HepG2 (cell line): ENCODE measurements around the gene SH3TC2. TPM values are rescaled to one million over a fixed set of nuclear protein-coding genes. Genes with fewer than 3 reads are reported as not detected.

Source experiments
- ATAC-seq: fragments of 200-7000 bp; cut with Tn5 transposase; 3 replicates; pipeline ENCODE4 v1.9.1; 2020; ENCODE audit warnings: mild to moderate bottlenecking, moderate library complexity
- BruUV-seq: library from RNA; stranded (reverse); fragments of 400-500 nt; replicated peaks from 2 replicates; lab custom pipeline; 2021; lab: Mats Ljungman, UMichigan
- CTCF ChIA-PET: fragments of 300-600 bp; formaldehyde crosslinking; extraction: SDS; loops from one replicate; lab custom pipeline; 2021; ENCODE audit warnings: low total read pairs, inconsistent platforms, low intra/inter-chr PET ratio; lab: Yijun Ruan, JAX
- POLR2A ChIA-PET: fragments of 350-600 bp; sonication (Branson Sonifier 250); formaldehyde crosslinking; loops from one replicate; lab custom pipeline; 2020; ENCODE audit warnings: antibody characterized with exemption, inconsistent platforms; lab: Yijun Ruan, JAX
- DNase-seq: peaks from one replicate; pipeline ENCODE4 v3.0.0-alpha.2; 2015; ENCODE audit warnings: low spot score
- FAIRE-seq: peaks from 3 replicates; lab custom pipeline; 2011; peaks lifted over from hg19 to GRCh38; lab: Jason Lieb, UNC
- H2AFZ ChIP-seq: one replicate; pipeline ENCODE4 v1.6.1; 2011; ENCODE audit warnings: low read length, inconsistent platforms
- H3K27ac ChIP-seq: fragments of 300-600 bp; 3 replicates; pipeline ENCODE4 v1.8.0; 2011; ENCODE audit warnings: mixed run types, mild to moderate bottlenecking, mixed read lengths, low read length, inconsistent platforms; ENCODE audit not compliant: insufficient read depth; ENCODE audit errors: extremely low read length
- H3K27me3 ChIP-seq, 2 experiments: fragments of 200-600 bp in 1 of 2; 2 replicates in 1 of 2; 3 replicates in 1 of 2; pipeline versions ENCODE4 v1.6.0 to v1.8.0; 2011; ENCODE audit warnings: low read length in 2 of 2, mild to moderate bottlenecking in 2 of 2, moderate library complexity in 2 of 2, inconsistent platforms in 1 of 2; ENCODE audit not compliant: insufficient read depth in 2 of 2, control insufficient read depth in 1 of 2
- H3K36me3 ChIP-seq, 2 experiments: fragments of 200-600 bp in 1 of 2; replicated peaks in 1 of 2; 2 replicates in 1 of 2; 3 replicates in 1 of 2; pipeline versions ENCODE4 v1.5.1 to v1.8.0; 2011; ENCODE audit warnings: low read length in 2 of 2, inconsistent platforms in 1 of 2; ENCODE audit not compliant: insufficient read depth in 2 of 2, control insufficient read depth in 1 of 2
- H3K4me1 ChIP-seq: 2 replicates; pipeline ENCODE4 v1.5.1; 2012; ENCODE audit warnings: low read length, inconsistent platforms; ENCODE audit not compliant: insufficient read depth
- H3K4me2 ChIP-seq: 2 replicates; pipeline ENCODE4 v1.6.0; 2011; ENCODE audit warnings: low read depth, low read length, inconsistent platforms
- H3K4me3 ChIP-seq, 3 experiments: fragments of 200-600 bp in 1 of 3; sonication (generic), shearing (Covaris generic) in 1 of 3; replicated peaks in 1 of 3; 2 replicates each; pipeline ENCODE4 v1.5.1; 2011 to 2016; ENCODE audit warnings: low read length in 3 of 3, inconsistent platforms in 2 of 3, low read depth in 2 of 3, mild to moderate bottlenecking in 2 of 3, control low read depth in 1 of 3, mixed read lengths in 1 of 3; ENCODE audit not compliant: insufficient read depth in 1 of 3
- H3K79me2 ChIP-seq: one replicate; pipeline ENCODE4 v1.6.1; 2011; ENCODE audit warnings: low read length, inconsistent platforms; ENCODE audit not compliant: insufficient read depth
- H3K9ac ChIP-seq: 2 replicates; pipeline ENCODE4 v1.6.0; 2011; ENCODE audit warnings: mild to moderate bottlenecking, low read depth, low read length, inconsistent platforms; ENCODE audit not compliant: insufficient read depth
- H3K9me3 ChIP-seq: 2 replicates; pipeline ENCODE4 v1.5.1; 2012; ENCODE audit warnings: mild to moderate bottlenecking, low read length
- H4K20me1 ChIP-seq: 2 replicates; pipeline ENCODE4 v1.6.0; 2011; ENCODE audit warnings: inconsistent platforms, mild to moderate bottlenecking, low read length, moderate library complexity; ENCODE audit not compliant: insufficient read depth
- CEBPB ChIP-seq: IDR thresholded peaks from 2 replicates; pipeline ENCODE4 v1.6.1; 2011; ENCODE audit warnings: low read depth, low read length, improper control_type of control experiment, borderline replicate concordance
- EEA1 ChIP-seq: sonication (generic); formaldehyde crosslinking; IDR thresholded peaks from 2 replicates; pipeline ENCODE4 v1.5.1; 2020; ENCODE audit warnings: mild to moderate bottlenecking, missing genetic modification reagents, borderline replicate concordance
- GFI1 ChIP-seq: sonication (generic); formaldehyde crosslinking; IDR thresholded peaks from 2 replicates; pipeline ENCODE4 v1.5.0; 2020; ENCODE audit warnings: missing genetic modification reagents, mild to moderate bottlenecking, borderline replicate concordance
- KLF12 ChIP-seq: sonication (generic); formaldehyde crosslinking; IDR thresholded peaks from 2 replicates; pipeline ENCODE4 v1.4.0; 2020; ENCODE audit warnings: missing genetic modification reagents, borderline replicate concordance
- NR2F2 ChIP-seq: IDR thresholded peaks from 2 replicates; pipeline ENCODE4 v1.6.1; 2012; ENCODE audit warnings: low read depth, inconsistent platforms, borderline replicate concordance
- SRSF9 ChIP-seq: fragments of 200-400 bp; formaldehyde crosslinking; IDR thresholded peaks from 2 replicates; pipeline ENCODE4 v1.6.1; 2018; ENCODE audit warnings: borderline replicate concordance, mild to moderate bottlenecking, low read depth, low read length; ENCODE audit not compliant: insufficient read depth, poor library complexity, severe bottlenecking
- ZNF383 ChIP-seq: sonication (generic); formaldehyde crosslinking; IDR thresholded peaks from 2 replicates; pipeline ENCODE4 v1.4.0; 2020; ENCODE audit warnings: missing genetic modification reagents, mild to moderate bottlenecking, borderline replicate concordance
- ZNF614 ChIP-seq: IDR thresholded peaks from 2 replicates; pipeline ENCODE4 v1.6.1; 2018; ENCODE audit warnings: missing biosample characterization, missing genetic modification reagents, inconsistent platforms, borderline replicate concordance
- ZNF672 ChIP-seq: sonication (generic); formaldehyde crosslinking; IDR thresholded peaks from 2 replicates; pipeline ENCODE4 v1.8.1; 2022; ENCODE audit warnings: missing genetic modification reagents
- ZZZ3 ChIP-seq: sonication (generic); formaldehyde crosslinking; IDR thresholded peaks from 2 replicates; pipeline ENCODE4 v1.4.0; 2020; ENCODE audit warnings: missing genetic modification reagents, mild to moderate bottlenecking, borderline replicate concordance
- WGBS: methylation state at CpG from one replicate; pipeline ENCODE4 v1.1.6; 2017; ENCODE audit warnings: low lambda C conversion rate; 5-methylcytosine and 5-hydroxymethylcytosine counted together
- in situ Hi-C: cut with HindIII; loops from 2 replicates; pipeline ENCODE4 v1.10.0; 2017; ENCODE audit warnings: low pct_unique_long_range_greater_than_20kb; ENCODE audit not compliant: extremely low pct_ligation_motif_present
- intact Hi-C: fragments of 100-400 bp; cut with micrococcal nuclease; formaldehyde crosslinking; loops from one replicate; pipeline ENCODE4 v1.10.0; 2022; ENCODE audit not compliant: unreplicated experiment
- polyA plus RNA-seq, 8 experiments: library from polyadenylated mRNA; depleted of rRNA in 3 of 8; stranded (reverse) in 7 of 8; unstranded in 1 of 8; fragments of >200 nt; fragmentation: Illumina TruSeq in 4 of 8; extraction: Trizol in 4 of 8; gene quantifications; 2 replicates each; pipeline versions ENCODE4 v1.2.1 to v1.2.3, GENCODE V29; 2011 to 2016; ENCODE audit warnings: low read depth in 4 of 8, missing spikeins in 1 of 8, mixed read lengths in 1 of 8; ENCODE audit not compliant: insufficient read depth in 1 of 8
- total RNA-seq, 5 experiments: library from RNA; depleted of rRNA; stranded (reverse); fragments of >200 nt; fragmentation: Illumina TruSeq; extraction: Trizol; gene quantifications; 2 replicates each; pipeline ENCODE4 v1.2.3, GENCODE V29; 2016; ENCODE audit warnings: low read depth in 1 of 5
- TF ChIP-seq, protein P1 (sequence below): sonication (generic); formaldehyde crosslinking; IDR thresholded peaks from 2 replicates; pipeline ENCODE4 v1.4.0; 2020; ENCODE audit warnings: mild to moderate bottlenecking, missing genetic modification reagents
- TF ChIP-seq, protein P2 (sequence below): sonication (generic); formaldehyde crosslinking; IDR thresholded peaks from 2 replicates; pipeline ENCODE4 v1.4.0; 2020; ENCODE audit warnings: missing genetic modification reagents
- TF ChIP-seq, protein P3 (sequence below), 2 experiments: sonication (generic) in 1 of 2; formaldehyde crosslinking in 1 of 2; IDR thresholded peaks; 2 replicates each; pipeline versions ENCODE4 v1.5.1 to v1.6.1; 2011 to 2020; ENCODE audit warnings: borderline replicate concordance in 1 of 2, low read depth in 1 of 2, low read length in 1 of 2, mild to moderate bottlenecking in 1 of 2, missing genetic modification reagents in 1 of 2, moderate library complexity in 1 of 2

The SH3TC2 gene
- total and polyA plus RNA-seq, 2 of the 13 experiments (the other 11 are each of a cell fraction or from before 2014, with no cell fraction given): 0.34 to 0.71 TPM

DNA sequence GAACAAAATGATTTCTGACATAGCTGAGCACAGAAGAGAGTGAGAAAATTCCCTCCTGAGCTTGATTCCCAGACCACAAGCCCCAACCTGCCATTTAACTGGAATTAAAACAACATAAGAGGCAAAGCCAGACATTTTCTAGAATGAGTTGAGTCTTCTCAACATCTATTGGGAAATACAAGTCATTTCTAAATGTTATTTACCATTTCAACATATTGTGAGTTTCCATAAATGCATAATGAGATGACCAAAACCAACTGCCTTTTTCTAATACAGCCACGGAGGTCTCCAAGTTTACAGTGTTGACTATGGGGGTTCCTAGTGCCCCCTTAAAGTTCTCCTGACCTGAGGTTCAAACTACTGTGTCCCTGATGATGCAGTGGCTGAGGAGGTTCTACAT, 20.0 kb downstream of the SH3TC2 start (continued):
- TF ChIP-seq, protein P1, sequence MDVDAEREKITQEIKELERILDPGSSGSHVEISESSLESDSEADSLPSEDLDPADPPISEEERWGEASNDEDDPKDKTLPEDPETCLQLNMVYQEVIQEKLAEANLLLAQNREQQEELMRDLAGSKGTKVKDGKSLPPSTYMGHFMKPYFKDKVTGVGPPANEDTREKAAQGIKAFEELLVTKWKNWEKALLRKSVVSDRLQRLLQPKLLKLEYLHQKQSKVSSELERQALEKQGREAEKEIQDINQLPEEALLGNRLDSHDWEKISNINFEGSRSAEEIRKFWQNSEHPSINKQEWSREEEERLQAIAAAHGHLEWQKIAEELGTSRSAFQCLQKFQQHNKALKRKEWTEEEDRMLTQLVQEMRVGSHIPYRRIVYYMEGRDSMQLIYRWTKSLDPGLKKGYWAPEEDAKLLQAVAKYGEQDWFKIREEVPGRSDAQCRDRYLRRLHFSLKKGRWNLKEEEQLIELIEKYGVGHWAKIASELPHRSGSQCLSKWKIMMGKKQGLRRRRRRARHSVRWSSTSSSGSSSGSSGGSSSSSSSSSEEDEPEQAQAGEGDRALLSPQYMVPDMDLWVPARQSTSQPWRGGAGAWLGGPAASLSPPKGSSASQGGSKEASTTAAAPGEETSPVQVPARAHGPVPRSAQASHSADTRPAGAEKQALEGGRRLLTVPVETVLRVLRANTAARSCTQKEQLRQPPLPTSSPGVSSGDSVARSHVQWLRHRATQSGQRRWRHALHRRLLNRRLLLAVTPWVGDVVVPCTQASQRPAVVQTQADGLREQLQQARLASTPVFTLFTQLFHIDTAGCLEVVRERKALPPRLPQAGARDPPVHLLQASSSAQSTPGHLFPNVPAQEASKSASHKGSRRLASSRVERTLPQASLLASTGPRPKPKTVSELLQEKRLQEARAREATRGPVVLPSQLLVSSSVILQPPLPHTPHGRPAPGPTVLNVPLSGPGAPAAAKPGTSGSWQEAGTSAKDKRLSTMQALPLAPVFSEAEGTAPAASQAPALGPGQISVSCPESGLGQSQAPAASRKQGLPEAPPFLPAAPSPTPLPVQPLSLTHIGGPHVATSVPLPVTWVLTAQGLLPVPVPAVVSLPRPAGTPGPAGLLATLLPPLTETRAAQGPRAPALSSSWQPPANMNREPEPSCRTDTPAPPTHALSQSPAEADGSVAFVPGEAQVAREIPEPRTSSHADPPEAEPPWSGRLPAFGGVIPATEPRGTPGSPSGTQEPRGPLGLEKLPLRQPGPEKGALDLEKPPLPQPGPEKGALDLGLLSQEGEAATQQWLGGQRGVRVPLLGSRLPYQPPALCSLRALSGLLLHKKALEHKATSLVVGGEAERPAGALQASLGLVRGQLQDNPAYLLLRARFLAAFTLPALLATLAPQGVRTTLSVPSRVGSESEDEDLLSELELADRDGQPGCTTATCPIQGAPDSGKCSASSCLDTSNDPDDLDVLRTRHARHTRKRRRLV (CRISPR knock-in tag): no peak

DNA sequence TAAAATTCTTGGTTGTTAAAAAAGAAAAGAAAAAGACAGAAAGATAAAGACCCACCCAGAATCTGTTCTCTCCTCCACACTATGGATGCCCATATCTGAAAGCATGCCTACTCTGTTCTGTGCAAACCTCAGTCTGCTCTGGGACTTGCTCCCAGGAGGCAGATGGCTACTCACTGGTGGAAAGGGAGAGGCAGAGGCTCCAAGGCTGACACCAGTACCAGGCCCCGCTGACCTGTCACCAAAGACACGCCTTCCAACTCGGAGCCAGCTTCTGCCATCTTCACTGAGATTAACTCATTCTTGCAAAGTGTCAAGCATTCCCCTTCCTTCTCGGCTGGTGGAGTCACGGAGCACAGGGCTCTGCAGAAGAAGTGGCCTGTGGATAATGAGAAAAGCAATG, 21.6 kb downstream of the SH3TC2 start:
- CTCF ChIA-PET: no interaction called here
- POLR2A ChIA-PET: no interaction called here
- BruUV-seq: no TSS peak
- Histone ChIP-seq H3K27ac (no peak overlapping the region), H3K9ac (no peak overlapping the region), H3K4me3 (no peak overlapping the region), H3K4me2 (no peak overlapping the region), H3K36me3 (no peaks in the 10 kb centered on the region), H4K20me1 (no peaks in the 10 kb centered on the region), H3K27me3 (no peaks in the 10 kb centered on the region), H3K9me3 (no peaks in the 10 kb centered on the region), H3K4me1 (no peaks in the 10 kb centered on the region), H2AFZ (no peak overlapping the region), H3K79me2 (no peaks in the 10 kb centered on the region)
- DNase-seq (no peak), FAIRE-seq (no peak), ATAC-seq (no peak)
- intact Hi-C loops (no loop called here), in situ Hi-C loops (no loop called here)
- 74% methylated on average over 5 of the region's 5 CpGs for WGBS
- TF ChIP-seq EEA1 (CRISPR knock-in tag) (no peak), SRSF9 (no peak), ZNF383 (CRISPR knock-in tag) (no peak), CEBPB (no peak), KLF12 (CRISPR knock-in tag) (no peak), NR2F2 (no peak), ZZZ3 (CRISPR knock-in tag) (no peak), ZNF614 (CRISPR knock-in tag) (no peak), ZNF672 (CRISPR knock-in tag) (no peak), GFI1 (no peak)
- TF ChIP-seq, protein P2, sequence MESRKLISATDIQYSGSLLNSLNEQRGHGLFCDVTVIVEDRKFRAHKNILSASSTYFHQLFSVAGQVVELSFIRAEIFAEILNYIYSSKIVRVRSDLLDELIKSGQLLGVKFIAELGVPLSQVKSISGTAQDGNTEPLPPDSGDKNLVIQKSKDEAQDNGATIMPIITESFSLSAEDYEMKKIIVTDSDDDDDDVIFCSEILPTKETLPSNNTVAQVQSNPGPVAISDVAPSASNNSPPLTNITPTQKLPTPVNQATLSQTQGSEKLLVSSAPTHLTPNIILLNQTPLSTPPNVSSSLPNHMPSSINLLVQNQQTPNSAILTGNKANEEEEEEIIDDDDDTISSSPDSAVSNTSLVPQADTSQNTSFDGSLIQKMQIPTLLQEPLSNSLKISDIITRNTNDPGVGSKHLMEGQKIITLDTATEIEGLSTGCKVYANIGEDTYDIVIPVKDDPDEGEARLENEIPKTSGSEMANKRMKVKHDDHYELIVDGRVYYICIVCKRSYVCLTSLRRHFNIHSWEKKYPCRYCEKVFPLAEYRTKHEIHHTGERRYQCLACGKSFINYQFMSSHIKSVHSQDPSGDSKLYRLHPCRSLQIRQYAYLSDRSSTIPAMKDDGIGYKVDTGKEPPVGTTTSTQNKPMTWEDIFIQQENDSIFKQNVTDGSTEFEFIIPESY (CRISPR knock-in tag): no peak
- TF ChIP-seq, protein P3, sequence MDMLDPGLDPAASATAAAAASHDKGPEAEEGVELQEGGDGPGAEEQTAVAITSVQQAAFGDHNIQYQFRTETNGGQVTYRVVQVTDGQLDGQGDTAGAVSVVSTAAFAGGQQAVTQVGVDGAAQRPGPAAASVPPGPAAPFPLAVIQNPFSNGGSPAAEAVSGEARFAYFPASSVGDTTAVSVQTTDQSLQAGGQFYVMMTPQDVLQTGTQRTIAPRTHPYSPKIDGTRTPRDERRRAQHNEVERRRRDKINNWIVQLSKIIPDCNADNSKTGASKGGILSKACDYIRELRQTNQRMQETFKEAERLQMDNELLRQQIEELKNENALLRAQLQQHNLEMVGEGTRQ (IDR thresholded peaks at IDR 0.05; ENCODE audit: low read depth, low read length): no peak
- TF ChIP-seq, protein P3 (CRISPR knock-in tag; IDR thresholded peaks at IDR 0.05; ENCODE audit: borderline replicate concordance): no peak
